LNCaP clone FGC (cell line): ENCODE measurements around the gene DAP.

Source experiments
- DNase-seq: peaks from one replicate; pipeline ENCODE4 v3.0.0-alpha.2; 2011; ENCODE audit warnings: low read depth
- H3K4me3 ChIP-seq: 2 replicates; pipeline ENCODE4 v1.5.1; 2011; ENCODE audit warnings: mild to moderate bottlenecking, low read depth, low read length, control low read depth
- TF ChIP-seq, protein P1 (sequence below): IDR thresholded peaks from 2 replicates; pipeline ENCODE4 v1.5.1; 2012; ENCODE audit warnings: mild to moderate bottlenecking; ENCODE audit not compliant: control insufficient read depth, insufficient read depth; ENCODE audit errors: extremely low read depth

DAP gene

DNA sequence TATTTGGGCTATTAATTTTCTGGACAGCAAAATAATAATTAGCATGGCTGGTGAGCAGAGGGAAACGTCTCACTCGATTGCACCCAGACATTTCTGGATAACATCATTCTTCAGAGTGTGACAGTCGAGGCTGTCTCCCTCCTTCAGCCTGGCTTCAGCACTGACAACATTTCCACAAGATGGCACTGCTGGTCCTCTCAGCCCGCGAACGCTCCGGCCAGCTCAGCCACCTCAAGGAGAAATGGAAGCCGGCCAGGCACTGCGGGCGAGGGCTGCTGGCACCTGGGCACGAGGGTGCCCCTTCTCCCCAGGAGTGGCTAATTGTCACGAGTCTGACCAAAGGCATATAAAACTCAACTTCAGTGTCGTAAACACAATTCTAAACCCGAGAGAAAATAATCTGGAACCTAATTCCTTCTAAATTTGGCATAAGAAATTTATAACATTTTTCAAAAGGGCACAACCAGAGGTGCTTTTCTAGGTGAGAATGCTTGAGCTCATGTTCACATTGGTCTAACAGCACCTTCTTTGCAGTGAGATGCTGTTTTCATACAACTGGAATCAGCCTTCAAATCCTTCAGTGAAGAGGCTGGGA lies 65.9 kb downstream of the DAP start:
- TF ChIP-seq, protein P1, sequence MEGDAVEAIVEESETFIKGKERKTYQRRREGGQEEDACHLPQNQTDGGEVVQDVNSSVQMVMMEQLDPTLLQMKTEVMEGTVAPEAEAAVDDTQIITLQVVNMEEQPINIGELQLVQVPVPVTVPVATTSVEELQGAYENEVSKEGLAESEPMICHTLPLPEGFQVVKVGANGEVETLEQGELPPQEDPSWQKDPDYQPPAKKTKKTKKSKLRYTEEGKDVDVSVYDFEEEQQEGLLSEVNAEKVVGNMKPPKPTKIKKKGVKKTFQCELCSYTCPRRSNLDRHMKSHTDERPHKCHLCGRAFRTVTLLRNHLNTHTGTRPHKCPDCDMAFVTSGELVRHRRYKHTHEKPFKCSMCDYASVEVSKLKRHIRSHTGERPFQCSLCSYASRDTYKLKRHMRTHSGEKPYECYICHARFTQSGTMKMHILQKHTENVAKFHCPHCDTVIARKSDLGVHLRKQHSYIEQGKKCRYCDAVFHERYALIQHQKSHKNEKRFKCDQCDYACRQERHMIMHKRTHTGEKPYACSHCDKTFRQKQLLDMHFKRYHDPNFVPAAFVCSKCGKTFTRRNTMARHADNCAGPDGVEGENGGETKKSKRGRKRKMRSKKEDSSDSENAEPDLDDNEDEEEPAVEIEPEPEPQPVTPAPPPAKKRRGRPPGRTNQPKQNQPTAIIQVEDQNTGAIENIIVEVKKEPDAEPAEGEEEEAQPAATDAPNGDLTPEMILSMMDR = peak; percentile 98
- DNase-seq = peak; percentile 48
- no peak overlapping the region for H3K4me3 ChIP-seq

GRCh38 chr5:10691826-10692785 lies 68.9 kb downstream of the DAP start:
- TF ChIP-seq, protein P1 = no peak
- no peak for DNase-seq
- no peak overlapping the region for H3K4me3 ChIP-seq

- TF ChIP-seq, protein P1 = no peak
- DNase-seq = no peak
- H3K4me3 ChIP-seq = no peak overlapping the region
Measured at GRCh38 chr5:10690460-10691440, 70.3 kb downstream of the DAP start.

GRCh38 chr5:10689391-10690081 lies 71.5 kb downstream of the DAP start:
- no peak for DNase-seq
- H3K4me3 ChIP-seq = no peak overlapping the region
- TF ChIP-seq, protein P1 = 0 out of 2 replicates have a peak, but pooled peaks have one; percentile 10

DNA sequence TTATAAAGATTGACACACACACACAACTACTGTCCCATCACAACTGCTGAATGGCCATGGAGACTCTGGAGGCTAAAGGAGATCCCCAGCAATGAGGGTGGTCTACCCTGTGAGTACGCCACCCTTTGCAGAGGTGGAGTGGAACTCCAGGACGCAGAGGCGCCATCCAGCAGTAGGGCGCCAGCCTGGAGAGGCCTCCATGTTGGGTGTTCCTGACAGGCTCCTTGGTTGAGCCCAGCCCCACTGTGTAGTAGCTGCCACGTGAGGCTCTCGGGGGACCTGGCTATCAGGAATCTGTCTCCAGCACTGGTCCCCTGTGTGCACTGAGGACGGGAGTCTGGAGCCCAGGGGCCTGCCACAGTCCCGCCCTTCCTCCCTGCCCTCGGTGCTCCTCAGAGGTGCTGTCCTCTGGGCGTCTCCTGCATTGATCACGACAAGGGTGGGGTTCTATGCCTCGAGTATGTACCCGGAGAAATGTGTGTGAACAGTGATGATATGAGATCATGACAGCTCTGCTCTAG lies 72.3 kb downstream of the DAP start:
- no peak for DNase-seq
- TF ChIP-seq, protein P1 = no peak
- no peak overlapping the region for H3K4me3 ChIP-seq

DNA sequence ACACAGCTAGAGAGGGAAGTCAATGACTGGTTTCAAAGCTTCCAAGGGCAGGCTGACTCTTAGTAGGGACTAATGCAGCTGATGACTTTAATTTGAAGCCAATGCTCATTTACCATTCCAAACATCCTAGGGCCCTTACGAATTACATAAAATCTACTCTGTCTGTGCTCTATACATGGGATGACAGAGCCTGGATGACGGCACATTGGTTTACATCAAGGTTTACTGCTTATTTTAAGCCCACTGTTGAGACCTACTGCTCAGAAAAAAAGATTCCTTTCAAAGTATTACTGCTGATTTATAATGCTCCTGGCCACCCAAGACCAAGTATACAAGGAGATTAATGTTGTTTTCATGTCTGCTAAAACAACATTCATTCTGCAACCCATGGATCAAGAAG lies 74.1 kb downstream of the DAP start:
- no peak for DNase-seq
- TF ChIP-seq, protein P1 = no peak
- no peak overlapping the region for H3K4me3 ChIP-seq
